Renal cortex interstitium (tissue), 11 donors: Measurements from ENCODE around the gene HAGHL. TPM values are rescaled to one million over a fixed set of nuclear protein-coding genes. Genes with fewer than 3 reads are reported as not detected.
"Not testable (repeated sequence)": the region's sequence is repeated elsewhere in the genome, so short reads cannot be mapped to it uniquely, and the experiment has no call there.

Experiments used
- DNase-seq, 11 donors: peaks; one replicate each; pipeline ENCODE4 v3.0.0-alpha.2; 2013; ENCODE audit warnings: low read depth in 9 of 11, low spot score in 4 of 11; ENCODE audit errors: extremely low read depth in 1 of 11
- polyA plus RNA-seq, 3 donors: library from polyadenylated mRNA; unstranded; fragments of 120-200 nt; gene quantifications; one replicate each; pipeline ENCODE4 v1.2.1, GENCODE V29; 2013; ENCODE audit not compliant: insufficient read length in 3 of 3

The HAGHL gene
- polyA plus RNA-seq, 3 donors = 3.8 to 12.1 (median 5.1) TPM

GRCh38 chr16:704047-704446 is 22.9 kb upstream of the HAGHL start:
- no peak for DNase-seq

DNA sequence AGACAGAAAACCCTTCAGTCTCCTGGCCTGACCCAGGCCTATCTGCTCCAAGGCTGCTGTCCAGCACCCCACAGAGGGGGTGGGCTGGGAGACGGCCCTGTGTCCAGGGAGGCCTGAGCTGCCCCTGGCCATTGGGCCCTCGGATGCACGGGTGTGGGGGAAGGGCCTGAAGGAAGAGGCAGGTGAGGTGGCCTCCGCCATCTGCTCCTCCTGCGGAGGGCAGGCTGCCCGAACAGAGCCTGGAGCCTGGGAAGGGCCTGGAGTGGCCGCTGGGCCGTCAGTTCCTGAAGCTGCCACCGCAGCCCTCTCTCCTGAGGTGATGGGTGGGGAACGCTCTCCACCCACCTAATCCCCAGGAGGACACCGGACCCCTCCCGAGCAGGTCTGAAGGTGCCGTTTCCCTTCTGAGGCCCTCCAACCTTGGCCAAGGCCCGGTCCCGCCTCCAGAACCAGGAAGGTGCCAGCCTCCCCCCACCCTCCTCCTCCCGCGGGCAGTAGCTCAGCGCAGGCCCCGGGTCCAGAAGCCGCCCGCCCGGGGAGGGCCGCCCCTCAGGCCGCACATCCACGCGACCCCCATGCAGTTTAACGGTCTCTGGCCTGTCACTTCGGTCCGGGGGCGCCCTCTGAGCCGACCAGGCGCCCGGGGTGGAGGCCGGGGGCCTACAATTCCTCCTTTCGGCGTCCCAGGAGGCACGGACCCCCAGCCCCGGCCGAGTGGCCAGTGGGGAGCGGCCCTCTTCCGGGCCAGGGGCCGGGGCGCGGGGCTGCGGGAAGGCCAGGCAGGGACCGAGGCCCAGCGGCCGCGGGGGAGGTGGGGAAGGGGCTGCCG is 22.1 kb upstream of the HAGHL start:
- no peak for DNase-seq

DNA sequence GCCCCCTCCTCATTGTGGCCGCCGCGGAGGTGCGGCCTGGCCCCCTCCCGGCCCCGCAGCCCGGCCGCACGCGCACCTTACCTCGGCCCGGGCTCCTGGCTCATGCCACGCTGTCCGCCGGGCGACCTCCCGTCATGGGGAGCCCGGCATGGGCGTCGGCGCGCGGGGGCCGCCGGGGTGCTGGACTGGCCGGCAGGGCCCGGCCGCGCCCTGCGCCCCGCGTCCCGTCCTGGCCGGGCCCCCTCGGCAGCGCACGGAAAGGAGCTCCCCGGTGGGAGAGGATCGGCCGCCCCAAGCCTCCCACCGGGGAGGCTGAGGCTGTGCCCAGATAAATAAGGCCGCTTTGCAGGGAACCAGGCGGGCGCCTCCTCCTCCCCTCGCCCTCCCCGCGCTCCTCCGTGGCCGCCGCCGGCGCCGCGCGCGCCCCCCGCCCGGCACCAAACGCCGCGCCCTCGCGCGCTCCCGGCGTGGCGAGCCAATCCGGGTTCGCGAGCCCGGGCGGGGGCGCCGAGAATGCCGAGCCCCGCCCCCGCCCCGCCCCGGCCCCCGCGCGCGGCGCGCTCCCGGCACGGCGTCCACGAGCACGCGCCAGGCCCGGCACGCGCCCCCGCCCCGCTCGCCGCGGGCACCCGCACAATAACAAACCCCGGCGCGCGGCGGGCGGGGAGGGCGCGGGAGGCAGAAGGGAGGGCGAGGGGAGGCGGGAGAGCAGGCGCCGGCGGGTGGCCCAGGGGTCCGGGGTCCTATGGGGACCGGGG is 21.3 kb upstream of the HAGHL start, which contains the start of gene FBXL16:
TSS of gene FBXL16 (minus strand) at position 371 of the 758 bp plus-strand sequence. CDS start 8,396 bp downstream, outside the sequence.
- DNase-seq = no peak

DNA sequence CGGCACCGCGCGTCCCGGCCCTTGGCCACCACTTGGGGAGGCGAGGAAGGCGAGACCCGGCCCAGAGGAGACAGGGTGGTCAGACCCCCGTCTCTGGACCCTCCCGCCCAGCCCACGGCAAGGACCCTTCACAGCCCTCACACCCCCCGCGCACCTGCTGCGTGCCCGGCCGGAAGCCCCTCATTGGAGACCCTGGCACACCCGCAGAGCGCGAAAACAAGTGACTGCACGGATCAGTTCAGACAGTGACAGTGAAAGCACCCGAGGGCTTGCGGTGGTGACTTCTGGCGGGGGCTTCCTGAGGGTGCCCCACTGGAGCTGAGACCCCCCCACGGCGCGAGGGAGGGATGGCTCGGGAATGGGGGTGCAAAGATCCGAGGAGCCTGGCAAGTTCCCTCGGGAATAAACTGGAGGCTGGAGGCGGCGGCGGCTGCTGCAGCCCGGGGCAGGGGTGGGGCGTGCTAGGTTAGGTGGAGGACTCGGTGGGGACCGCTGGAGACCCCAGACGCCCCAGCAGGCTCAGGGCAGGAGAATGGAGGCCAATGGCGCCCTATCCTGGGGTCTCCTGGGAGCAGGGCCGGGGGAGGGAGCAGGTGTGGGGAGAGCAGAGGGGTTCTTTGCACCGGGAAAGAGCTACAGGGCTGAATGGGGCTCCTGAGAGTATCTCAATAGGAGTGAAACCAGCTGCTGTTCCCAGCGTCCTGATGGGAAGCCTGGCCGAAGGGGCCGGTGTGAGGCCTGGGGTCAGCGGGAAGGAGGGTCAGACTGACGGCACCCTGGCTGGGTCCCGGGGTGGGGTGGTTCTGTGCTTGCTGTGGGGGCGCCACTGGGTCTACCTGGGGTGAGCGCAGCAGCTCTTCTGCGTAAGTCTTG is 20.5 kb upstream of the HAGHL start:
- no peak for DNase-seq

GRCh38 chr16:707062-707538 is 19.8 kb upstream of the HAGHL start:
- DNase-seq = no peak

DNA sequence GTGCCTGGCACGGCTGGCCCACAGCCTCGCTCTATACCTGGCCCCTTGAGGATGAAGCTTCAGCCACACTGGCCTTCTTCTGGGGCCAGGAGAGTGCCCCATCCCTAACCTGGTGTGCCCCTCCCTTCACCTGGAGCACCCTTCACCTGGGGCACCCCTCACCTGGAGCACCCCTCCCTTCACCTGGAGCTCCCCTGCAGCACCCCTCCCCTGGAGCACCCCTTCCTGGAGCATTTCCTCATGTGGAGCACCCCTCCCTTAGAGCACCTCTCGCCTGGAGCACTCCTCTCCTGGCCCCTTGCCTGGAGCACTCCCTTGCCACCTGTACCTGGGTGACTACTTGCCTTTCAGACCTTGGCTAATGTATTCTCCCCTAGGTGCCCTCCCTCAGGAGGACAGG is 18.9 kb upstream of the HAGHL start:
- DNase-seq = no peak

- no peak for DNase-seq
Measured at GRCh38 chr16:708959-709358, 17.9 kb upstream of the HAGHL start.

DNA sequence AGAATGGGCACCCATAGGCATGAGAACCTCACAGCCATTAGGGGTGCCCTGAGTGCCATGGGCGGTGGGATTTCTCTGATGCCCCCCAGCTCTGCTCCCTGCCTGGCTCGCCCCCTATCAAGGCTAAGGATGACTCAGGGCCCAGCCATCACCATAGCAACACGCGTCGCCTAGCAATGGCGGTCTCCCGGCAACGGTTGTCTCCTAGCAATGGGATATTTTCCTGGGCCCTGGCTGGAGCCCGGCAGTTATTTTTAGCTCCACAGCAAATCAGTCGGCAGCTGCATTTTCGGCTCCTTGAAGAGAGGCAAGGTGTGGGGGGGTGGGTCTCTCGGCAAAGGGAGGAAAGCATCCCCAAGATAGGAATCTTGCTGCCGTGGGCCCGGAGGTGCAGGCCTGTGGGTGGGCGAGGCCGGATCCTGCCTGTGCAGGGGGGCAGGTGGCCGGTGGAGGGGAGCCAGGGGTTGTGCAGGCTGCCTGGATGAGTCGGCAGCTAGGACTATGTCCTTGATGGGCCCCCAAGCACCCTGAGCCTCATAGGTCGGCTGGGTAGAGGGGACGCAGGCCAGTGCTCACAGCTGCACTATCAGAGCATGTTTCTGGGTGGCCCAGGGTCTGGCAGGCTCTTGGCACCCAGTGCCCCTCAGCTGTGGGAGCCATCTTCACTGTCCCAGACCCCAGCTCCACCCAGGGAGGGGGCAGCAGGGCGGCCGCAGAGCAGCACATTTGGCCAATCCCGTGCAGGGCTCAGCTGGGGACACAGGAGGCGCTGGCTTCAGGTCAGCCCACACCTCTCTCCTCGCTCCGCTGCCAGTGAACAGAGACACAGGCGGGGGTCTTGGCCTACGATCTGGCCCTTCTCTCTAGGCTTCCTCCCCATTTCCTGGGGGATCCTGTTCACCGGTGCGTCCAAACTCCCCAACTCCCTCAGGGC is 17.1 kb upstream of the HAGHL start:
- peak in 1 of 11 donors; percentile 55 for DNase-seq

- DNase-seq = no peak
Measured at GRCh38 chr16:710500-711075, 16.3 kb upstream of the HAGHL start.

DNA sequence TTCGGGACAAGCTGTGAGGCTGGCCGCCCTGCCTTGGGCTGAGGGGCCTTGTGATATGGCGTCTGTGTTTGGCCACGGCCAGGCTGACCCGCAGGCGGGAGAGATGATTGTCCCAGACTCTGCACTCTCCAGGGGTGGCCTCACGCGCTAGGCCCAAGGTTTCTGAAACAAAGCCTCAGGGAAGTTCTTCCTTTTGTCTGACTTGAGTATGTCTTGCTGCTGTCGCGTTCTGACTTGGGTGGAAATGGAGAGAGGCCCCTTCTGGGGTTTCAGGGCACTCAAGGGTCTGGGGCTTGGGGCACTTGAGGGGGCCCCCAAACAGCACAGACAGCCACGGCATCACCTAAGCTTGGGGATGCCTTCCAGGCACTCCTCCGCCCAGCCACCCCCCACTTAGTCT is 15.8 kb upstream of the HAGHL start:
- DNase-seq = no peak

- DNase-seq = peak in 1 of 11 donors; percentile 64
Measured at GRCh38 chr16:711548-712320, 15.2 kb upstream of the HAGHL start.

GRCh38 chr16:712740-713250 is 14.1 kb upstream of the HAGHL start:
- DNase-seq = not testable (repeated sequence)

GRCh38 chr16:714079-714478 is 12.8 kb upstream of the HAGHL start:
- no peak for DNase-seq

GRCh38 chr16:714558-715476 is 12.1 kb upstream of the HAGHL start, which contains the start of gene METRN:
TSS of gene METRN (plus strand) at chr16:715118. CDS start at chr16:715290, 172 bp downstream.
- DNase-seq = peak in 9 of 11 donors; percentile 60 to 88 (median 82)

GRCh38 chr16:715477-716199 is 11.3 kb upstream of the HAGHL start:
- no peak for DNase-seq
